ENCODE results near the gene FARS2.

FARS2 gene

DNA sequence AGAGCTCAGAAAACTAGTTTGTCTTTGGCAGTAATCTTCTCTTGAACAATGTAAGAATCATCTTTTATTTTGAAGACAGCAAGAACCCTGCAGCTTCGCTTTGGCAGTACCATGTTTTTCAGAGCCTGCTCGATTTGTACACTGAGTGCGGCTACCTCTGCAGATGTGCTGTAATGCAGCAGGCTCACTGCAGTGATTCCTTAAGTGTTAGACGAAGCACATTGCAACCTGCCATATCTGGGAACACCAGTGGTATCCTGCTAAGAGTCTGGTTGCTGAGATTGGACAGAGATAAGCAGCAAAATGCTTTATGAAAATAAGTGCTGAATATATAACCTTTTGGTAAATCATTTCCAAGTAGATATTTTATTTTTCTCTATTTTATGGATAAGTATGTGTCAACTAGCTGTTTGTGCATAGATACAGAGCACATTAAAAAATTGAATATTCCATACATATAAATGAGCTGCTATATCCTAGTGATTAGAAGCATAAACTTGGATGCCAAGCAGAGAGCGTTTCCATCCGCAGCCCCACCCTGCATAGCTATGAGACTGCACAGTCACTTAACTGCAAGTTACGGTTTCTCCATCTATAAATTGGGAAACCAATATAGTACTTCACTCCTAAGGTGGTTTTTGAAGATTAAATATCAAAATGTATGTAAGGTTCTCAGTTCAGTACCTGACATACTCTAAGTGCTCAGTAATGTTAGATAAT, 328.3 kb downstream of the FARS2 start:
- TF ChIP-seq, protein P1, sequence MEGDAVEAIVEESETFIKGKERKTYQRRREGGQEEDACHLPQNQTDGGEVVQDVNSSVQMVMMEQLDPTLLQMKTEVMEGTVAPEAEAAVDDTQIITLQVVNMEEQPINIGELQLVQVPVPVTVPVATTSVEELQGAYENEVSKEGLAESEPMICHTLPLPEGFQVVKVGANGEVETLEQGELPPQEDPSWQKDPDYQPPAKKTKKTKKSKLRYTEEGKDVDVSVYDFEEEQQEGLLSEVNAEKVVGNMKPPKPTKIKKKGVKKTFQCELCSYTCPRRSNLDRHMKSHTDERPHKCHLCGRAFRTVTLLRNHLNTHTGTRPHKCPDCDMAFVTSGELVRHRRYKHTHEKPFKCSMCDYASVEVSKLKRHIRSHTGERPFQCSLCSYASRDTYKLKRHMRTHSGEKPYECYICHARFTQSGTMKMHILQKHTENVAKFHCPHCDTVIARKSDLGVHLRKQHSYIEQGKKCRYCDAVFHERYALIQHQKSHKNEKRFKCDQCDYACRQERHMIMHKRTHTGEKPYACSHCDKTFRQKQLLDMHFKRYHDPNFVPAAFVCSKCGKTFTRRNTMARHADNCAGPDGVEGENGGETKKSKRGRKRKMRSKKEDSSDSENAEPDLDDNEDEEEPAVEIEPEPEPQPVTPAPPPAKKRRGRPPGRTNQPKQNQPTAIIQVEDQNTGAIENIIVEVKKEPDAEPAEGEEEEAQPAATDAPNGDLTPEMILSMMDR (conservative IDR thresholded peaks at IDR 0.05; ENCODE audit: low read depth, low read length), result no peak
- no peak for DNase-seq (ENCODE audit: low read depth)
- no peak overlapping the region for H3K4me3 ChIP-seq (ENCODE audit: low read depth, low read length)

DNA sequence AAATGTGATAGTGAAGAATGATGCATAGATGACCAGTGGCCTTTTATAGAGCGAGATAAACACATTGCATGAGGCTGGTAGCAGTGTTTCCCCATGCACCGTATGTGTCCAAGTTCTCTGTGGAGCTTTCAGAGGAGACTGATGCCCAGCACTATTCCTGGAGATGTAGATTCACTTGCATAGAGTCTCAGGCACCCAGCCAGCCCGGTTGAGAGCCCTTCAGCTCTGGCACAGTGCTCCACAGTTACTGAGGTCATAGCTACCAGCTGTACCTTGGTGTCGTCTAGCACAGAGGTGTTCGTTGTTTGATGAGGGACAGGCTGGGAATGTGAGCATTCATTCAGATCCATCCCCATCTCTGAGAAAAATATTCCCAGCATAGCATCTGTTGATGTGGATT, 328.9 kb downstream of the FARS2 start:
- no peak overlapping the region for H3K4me3 ChIP-seq (ENCODE audit: low read depth, low read length)
- TF ChIP-seq, protein P1 (conservative IDR thresholded peaks at IDR 0.05; ENCODE audit: low read depth, low read length), result no peak
- DNase-seq (ENCODE audit: low read depth), result no peak

DNA sequence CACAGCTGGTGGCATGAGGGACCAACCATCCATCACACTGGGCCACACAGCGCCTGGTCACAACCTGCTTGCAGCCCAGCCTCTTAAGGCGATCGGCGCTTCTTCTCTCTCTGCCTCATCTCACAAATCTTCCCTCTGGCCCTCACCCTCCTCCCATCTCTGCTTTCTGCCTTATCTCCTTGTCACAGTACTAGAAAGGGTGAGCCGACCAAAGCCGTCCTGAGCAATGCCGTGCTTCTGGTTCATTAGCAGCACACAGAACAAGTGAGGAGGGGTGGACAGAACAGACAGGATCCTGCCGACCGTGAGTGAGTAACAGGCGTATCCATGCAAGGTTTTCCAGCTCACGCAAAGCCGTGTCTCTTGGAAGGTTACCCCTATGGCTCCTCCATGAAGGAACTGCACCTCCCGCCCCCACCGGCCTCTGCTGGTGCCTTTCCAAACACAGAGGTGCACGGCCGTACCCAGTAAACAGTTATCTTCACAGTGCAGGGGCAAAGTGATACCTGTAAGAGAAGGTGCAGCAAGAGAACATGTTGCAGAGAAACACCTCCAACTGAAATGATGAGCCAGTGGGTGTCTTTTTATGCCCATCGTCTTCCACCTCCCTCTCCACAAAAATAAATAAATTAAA, 331.7 kb downstream of the FARS2 start:
- TF ChIP-seq, protein P1 (conservative IDR thresholded peaks at IDR 0.05; ENCODE audit: low read depth, low read length), result no peak
- DNase-seq (ENCODE audit: low read depth), result no peak
- H3K4me3 ChIP-seq (ENCODE audit: low read depth, low read length), result no peak overlapping the region

DNA sequence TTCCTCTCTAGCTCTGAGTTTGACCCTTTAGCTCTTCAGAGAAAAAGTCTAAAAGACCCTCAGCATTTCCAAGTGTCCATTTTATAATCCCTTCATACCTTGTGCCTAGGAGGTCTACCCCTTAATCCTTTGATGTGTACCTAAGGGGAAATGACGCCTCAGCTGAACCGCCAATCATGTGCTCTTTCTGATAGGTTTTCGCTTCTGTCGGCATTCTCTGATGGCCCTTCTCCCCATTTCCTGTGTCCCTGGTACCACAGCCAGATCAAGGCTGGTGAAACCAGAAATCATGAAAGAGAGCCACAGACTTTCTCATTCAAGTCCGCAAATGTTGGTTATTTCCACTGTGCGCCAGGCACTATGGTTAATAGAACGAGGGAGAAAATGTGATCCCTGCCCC, 333.9 kb downstream of the FARS2 start:
- TF ChIP-seq, protein P1 (conservative IDR thresholded peaks at IDR 0.05; ENCODE audit: low read depth, low read length), result no peak
- no peak overlapping the region for H3K4me3 ChIP-seq (ENCODE audit: low read depth, low read length)
- no peak for DNase-seq (ENCODE audit: low read depth)

DNA sequence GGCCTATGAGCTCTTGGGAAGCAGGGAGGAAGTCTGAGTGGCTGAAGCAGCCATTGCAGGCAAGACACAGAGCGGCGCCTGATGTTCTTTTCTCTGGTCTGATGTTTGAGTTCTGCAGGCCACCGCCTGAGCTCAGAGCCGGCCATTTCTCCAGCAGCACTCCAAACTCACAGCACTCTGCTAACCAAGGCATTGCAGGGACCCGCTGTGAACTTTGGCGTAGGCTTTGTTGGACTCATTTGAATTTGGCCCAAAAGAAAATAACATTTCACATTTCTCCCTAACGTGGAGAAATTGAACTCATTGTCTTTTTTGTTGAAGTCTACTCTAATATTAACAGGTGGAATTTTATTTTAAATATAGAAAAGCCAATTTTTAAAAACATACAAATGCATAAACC, 336.1 kb downstream of the FARS2 start:
- H3K4me3 ChIP-seq (ENCODE audit: low read depth, low read length), result no peak overlapping the region
- TF ChIP-seq, protein P1 (conservative IDR thresholded peaks at IDR 0.05; ENCODE audit: low read depth, low read length), result no peak
- no peak for DNase-seq (ENCODE audit: low read depth)

DNA sequence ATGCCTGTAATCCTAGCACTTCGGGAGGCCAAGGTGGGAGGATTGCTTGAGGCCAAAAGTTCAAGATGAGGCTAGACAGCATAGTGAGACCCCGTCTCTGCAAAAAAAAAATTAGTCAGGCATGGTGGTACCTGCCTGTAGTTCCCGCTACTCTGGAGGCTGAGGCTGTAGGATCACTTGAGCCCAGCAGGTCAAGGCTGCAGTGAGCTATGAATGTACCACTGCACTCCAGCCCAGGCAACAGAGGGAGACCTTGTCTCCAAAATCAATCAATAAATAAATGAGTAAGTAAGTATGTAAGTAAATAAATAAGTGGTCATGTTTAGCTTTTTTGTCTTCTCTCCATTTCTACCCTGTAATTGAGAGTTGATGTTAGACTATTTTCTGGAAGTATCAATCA, 336.8 kb downstream of the FARS2 start:
- no peak overlapping the region for H3K4me3 ChIP-seq (ENCODE audit: low read depth, low read length)
- TF ChIP-seq, protein P1 (conservative IDR thresholded peaks at IDR 0.05; ENCODE audit: low read depth, low read length), result no peak
- DNase-seq (ENCODE audit: low read depth), result no peak

DNA sequence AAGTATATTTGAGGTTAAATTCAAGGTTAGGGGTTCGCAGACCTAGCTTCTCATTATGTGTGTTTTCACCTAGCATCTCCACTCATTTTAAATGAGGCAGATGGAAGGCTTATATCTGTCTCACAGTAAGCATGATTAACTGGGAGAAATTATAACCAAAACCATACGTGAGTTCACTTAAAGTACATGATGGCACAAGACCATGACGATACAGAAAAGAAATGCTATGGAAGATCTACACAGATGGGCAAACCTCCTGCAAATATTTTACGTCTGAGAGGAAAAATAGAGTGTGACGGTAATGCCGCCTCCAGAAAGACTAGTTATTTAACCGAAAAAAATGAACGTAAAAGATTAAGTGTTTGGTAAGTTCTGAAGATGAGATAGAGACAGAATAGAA, 337.8 kb downstream of the FARS2 start:
- no peak for DNase-seq (ENCODE audit: low read depth)
- TF ChIP-seq, protein P1 (conservative IDR thresholded peaks at IDR 0.05; ENCODE audit: low read depth, low read length), result no peak
- H3K4me3 ChIP-seq (ENCODE audit: low read depth, low read length), result no peak overlapping the region
